Measurements from ENCODE around the gene GRIN1.

DNA sequence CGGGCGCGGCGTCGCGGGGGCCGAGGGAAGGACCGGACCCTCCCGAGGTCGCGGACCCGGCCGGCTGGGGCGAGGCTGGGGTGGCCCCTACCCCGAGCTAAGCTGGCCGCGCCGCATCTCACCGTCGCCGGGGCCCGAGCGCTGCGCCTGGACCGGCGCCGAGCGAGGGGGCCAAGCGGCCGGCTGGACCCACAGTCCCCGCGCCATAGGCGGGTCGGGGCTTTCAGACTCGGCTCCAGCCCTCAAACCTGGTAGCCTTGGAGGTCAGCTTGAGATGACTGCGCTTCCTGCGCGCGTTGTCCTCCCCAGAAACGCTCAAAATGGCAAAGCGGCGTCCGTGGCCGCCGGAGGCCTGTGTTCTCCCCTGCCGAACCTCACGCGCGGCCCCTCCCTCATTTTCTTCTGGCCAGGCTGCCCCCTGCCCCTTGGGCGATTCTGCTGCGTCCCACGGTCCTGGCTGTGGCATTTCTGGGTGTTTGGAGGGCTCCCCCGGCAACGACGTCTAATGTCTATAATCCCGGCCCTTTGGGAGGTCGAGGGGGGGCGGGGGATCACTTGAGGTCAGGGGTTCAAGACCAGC is 8.7 kb upstream of the GRIN1 start:
- TF ChIP-seq, protein P1, sequence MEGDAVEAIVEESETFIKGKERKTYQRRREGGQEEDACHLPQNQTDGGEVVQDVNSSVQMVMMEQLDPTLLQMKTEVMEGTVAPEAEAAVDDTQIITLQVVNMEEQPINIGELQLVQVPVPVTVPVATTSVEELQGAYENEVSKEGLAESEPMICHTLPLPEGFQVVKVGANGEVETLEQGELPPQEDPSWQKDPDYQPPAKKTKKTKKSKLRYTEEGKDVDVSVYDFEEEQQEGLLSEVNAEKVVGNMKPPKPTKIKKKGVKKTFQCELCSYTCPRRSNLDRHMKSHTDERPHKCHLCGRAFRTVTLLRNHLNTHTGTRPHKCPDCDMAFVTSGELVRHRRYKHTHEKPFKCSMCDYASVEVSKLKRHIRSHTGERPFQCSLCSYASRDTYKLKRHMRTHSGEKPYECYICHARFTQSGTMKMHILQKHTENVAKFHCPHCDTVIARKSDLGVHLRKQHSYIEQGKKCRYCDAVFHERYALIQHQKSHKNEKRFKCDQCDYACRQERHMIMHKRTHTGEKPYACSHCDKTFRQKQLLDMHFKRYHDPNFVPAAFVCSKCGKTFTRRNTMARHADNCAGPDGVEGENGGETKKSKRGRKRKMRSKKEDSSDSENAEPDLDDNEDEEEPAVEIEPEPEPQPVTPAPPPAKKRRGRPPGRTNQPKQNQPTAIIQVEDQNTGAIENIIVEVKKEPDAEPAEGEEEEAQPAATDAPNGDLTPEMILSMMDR (conservative IDR thresholded peaks at IDR 0.05 in 1 of 2, IDR thresholded peaks at IDR 0.05 in 1 of 2; ENCODE audit: extremely low read depth in 1 of 2, insufficient read depth in 1 of 2, low read depth in 1 of 2, low read length in 2 of 2): no peak
- no peak for TF ChIP-seq EZH2 (IDR thresholded peaks at IDR 0.05; ENCODE audit: borderline replicate concordance, low read length)

Measured in mammary epithelial cell (primary cell).